CD4-positive, alpha-beta T cell treated with Interleukin-17A for 4 hours (primary cell): ENCODE results near the gene AFAP1L2.

ENCODE experiments used
- DNase-seq: peaks from one replicate; pipeline ENCODE4 v3.0.0-alpha.2; 2020; ENCODE audit warnings: mixed read lengths

The AFAP1L2 gene

GRCh38 chr10:114260366-114260765, 143.9 kb downstream of the AFAP1L2 start:
- DNase-seq: no peak

GRCh38 chr10:114259824-114260223, 144.5 kb downstream of the AFAP1L2 start:
- DNase-seq: no peak

- DNase-seq: no peak
Measured at GRCh38 chr10:114258274-114258840, 145.9 kb downstream of the AFAP1L2 start.

- DNase-seq: no peak
Measured at GRCh38 chr10:114257498-114257897, 146.8 kb downstream of the AFAP1L2 start.

GRCh38 chr10:114256822-114257221, 147.5 kb downstream of the AFAP1L2 start:
- DNase-seq: no peak

- no peak for DNase-seq
Measured at GRCh38 chr10:114256008-114256765, 148.1 kb downstream of the AFAP1L2 start.

GRCh38 chr10:114255227-114255626, 149.1 kb downstream of the AFAP1L2 start:
- DNase-seq: no peak

- DNase-seq: no peak
Measured at GRCh38 chr10:114252883-114253282, 151.4 kb downstream of the AFAP1L2 start.

- DNase-seq: no peak
Measured at GRCh38 chr10:114252092-114252491, 152.2 kb downstream of the AFAP1L2 start.

- no peak for DNase-seq
Measured at GRCh38 chr10:114250716-114251115, 153.6 kb downstream of the AFAP1L2 start.

GRCh38 chr10:114250236-114250635, 154.1 kb downstream of the AFAP1L2 start:
- DNase-seq: no peak

- no peak for DNase-seq
Measured at GRCh38 chr10:114246679-114247305, 157.5 kb downstream of the AFAP1L2 start.

- DNase-seq: no peak
Measured at GRCh38 chr10:114245121-114245791, 159.0 kb downstream of the AFAP1L2 start.
